ENCODE data around the gene AK8.
A peak's percentile ranks its signal among the peaks of the same experiment; 100 is the strongest.
"Not testable (repeated sequence)": the region's sequence is repeated elsewhere in the genome, so short reads cannot be mapped to it uniquely, and the experiment has no call there.

The AK8 gene

GRCh38 chr9:132740526-132741309, 137.4 kb downstream of the AK8 start:
- no peak for DNase-seq

DNA sequence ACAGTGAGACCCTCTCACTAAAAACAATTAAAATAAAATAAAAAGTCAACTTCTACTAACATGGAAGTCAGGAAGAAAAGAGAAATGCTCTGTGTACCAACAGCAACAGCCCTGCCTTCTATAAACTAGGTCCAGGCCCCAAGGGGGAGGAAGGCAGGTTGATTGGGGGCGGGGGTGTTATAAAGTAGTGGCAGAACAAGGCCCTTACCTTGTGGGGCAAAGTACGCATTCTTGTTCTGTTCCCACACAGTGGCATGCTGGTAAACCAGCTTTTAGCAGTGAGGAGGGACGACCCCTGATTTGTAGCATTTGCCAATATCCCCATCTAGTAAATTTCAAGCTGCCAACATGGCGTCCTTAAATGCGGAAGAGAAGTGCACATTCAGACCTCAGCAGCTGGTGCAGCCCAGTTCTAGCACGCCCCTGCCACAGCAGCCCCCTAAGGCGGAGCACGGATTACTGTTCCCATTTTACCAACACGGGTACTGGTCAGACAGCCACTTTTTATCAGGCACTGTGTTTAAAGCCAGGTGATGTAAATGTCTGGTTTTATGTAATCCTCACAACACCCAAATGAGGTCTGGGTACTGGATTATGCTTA, 138.3 kb downstream of the AK8 start:
- DNase-seq: no peak

GRCh38 chr9:132733260-132733815, 144.7 kb downstream of the AK8 start:
- peak; percentile 9 for DNase-seq

DNA sequence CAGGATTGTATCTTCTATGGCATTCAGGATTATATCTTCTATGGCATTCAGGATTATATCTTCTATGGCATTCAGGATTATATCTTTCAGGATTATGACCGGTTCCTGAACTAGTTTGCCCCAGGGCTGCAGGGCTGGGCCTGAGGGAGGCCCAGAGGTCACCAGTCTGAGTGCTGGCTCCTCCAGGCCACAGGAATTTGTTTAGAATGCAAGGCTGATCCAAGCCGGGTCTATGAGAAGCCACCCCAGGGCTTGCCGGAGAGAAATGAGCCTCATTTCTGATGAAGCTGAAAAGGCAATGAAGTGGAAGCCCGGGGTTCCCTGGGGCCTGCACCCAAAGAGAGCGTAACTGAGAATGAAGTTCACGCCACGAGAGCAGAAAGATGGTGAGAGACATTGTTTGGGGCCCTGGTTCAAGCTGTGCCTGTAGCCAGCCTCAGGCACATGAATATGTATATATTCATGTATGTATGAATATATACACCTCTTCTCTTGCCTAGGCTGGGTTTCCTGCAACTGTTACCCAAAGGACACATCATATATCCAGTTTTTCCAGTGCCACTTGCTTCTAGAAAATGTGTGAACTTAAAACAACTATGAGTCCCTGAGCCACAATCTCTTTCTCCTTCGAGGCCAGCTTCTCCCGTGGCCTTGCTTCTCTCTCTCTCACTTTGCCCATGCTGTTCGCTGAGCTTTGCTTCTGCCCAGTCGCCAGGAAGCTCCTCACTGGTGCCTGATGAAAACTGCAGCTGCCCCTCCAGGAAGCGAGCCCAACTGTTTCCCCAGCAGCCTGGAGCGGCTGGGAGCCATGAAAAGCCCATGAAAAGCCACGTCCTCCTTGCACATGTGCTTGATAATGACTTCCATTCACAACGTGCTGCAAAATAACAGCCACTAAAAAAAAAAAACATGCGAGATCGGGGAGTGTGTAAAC, 145.5 kb downstream of the AK8 start:
- DNase-seq: peak; percentile 7

GRCh38 chr9:132731230-132731629, 146.9 kb downstream of the AK8 start:
- no peak for DNase-seq

GRCh38 chr9:132730054-132731033, 147.7 kb downstream of the AK8 start:
- DNase-seq: no peak

GRCh38 chr9:132729235-132729890, 148.7 kb downstream of the AK8 start:
- DNase-seq: no peak

GRCh38 chr9:132728497-132728896, 149.6 kb downstream of the AK8 start:
- DNase-seq: no peak

DNA sequence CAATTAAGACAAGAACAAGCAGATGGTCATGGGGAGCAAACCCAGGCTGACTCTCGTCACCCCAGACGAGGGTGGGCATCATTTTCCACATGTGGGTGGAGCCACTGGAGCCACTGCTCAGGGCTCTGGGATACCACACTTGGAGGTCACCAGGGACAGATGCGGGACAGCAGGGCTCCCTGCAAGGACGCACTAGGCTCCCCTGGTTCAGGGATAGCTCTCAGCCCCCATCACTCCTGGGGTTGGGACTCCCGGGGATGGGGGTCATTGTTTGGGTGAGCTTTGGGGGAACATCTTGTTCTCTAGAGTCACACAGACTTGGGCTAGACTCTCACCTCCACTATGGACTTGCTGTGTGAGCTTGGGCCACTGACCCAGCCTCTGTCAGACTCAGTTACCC, 150.0 kb downstream of the AK8 start:
- no peak for DNase-seq

DNA sequence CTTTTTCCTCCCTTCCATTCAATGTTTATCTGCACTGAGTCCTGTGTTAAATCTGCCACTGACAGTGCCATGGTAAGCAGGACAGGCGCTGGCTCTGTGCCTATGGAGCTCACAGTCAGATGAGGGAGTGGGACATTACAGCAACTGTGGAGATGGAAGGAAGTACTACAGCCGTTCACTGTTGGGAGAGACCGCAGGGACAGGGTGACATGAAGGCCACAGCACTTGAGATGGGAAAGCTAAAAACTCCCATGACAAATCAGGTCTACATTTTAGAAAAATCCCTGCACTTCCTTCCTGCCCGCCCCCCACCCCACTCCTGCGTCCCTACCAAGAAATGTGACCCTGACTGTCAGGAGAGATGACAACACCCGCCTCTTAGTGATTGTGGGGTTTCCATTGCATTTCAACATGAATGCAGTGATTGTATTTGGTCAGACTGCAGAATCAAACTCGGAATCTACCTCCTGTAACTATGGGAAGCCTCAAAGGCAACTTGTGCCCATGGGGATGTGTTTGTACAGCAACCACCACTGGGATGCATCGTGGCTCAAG, 151.4 kb downstream of the AK8 start:
- no peak for DNase-seq

- no peak for DNase-seq
These were observed 152.8 kb downstream of the AK8 start for GRCh38 chr9:132725306-132725705.

- DNase-seq: no peak
These were observed 154.3 kb downstream of the AK8 start for GRCh38 chr9:132723809-132724208.

- DNase-seq: no peak
These were observed 155.5 kb downstream of the AK8 start for GRCh38 chr9:132722564-132723065.

DNA sequence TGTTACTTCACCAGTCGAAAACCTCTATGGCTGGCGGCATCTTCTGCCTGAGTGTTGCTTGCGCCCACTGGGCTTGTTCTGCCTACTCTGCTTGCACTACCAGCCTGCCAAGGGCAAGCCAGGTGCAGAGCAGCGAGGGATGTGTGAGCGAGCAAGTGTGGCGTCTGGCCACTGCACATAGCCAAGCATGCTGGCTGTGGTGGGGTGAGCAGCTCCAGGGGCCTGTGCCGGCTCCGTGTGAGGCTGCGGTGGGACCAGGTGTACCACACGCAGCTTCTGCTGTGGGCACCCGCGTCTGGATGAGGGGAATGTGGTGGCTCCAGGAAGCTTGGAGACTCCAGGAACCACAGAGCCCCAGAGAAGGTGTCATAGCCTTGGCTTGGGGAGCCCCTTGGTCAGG, 156.4 kb downstream of the AK8 start:
- no peak for DNase-seq

DNA sequence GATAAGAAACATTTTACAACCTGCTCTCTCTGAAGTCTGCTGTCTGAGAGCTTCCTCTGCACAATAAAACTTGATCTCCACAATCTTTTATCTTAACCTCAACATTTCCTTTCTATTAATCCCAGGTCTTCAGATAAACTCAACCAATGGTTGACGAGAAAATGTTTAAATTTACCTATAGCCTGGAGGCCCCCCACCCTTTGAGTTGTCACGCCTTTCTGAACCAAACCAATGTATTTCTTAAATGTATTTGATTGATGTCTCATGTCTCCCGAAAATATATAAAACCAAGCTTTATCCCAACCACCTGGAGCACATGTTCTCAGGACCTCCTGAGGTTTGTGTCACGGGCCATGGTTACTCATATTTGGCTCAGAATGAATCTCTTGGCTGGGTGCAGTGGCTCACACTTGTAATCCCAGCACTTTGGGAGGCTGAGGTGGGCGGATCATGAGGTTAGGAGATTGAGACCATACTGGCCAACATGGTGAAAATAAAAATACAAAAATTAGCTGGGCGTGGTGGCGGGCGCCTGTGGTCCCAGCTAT, 159.6 kb downstream of the AK8 start:
- not testable (repeated sequence) for DNase-seq

DNA sequence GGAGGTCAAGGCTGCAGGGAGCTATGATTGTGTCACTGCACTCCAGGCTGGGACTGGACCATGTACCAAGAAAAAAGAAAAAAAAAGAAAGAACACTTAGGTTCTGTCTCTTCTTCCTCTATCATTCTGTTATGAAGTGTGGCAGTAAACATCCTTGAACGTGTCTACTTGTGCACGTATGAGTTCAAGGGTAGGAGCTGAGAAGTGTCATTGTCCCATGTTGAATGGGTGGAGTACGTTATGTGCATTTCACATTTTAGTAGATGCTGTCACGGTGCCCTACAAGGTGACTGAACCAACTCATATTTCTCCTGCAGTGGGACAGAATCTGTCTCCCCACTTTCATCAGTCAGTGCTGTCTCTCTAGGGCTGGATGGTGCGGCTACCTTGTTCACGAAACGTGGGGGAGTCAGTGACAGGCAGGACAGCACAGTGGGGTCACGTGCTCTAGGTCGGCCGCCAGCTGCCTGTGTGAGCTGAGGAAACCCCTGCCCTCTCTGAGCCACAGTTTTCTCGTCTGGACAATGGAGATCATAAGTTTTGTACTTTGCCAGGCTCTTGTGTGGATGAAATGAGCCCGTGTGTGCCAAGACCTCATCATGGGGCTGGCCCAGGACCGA, 160.6 kb downstream of the AK8 start:
- DNase-seq: no peak

GRCh38 chr9:132716007-132716406, 162.1 kb downstream of the AK8 start:
- no peak for DNase-seq

GRCh38 chr9:132712753-132713152, 165.3 kb downstream of the AK8 start:
- DNase-seq: no peak

GRCh38 chr9:132711846-132712245, 166.2 kb downstream of the AK8 start:
- DNase-seq: no peak

- not testable (repeated sequence) for DNase-seq
These were observed 166.9 kb downstream of the AK8 start for GRCh38 chr9:132711152-132711551.
